K562 (cell line): ENCODE results near the gene KLHL41. TPM values are rescaled to one million over a fixed set of nuclear protein-coding genes. Genes with fewer than 3 reads are reported as not detected.
A peak's percentile ranks its signal among the peaks of the same experiment; 100 is the strongest.

Source experiments
- ATF1 ChIP-seq, 2 experiments: fragments of 450-650 bp in 1 of 2; IDR thresholded peaks; 2 replicates each; pipeline ENCODE4 v1.6.1; 2016; ENCODE audit warnings: missing compliant biosample characterization in 1 of 2, missing genetic modification characterization in 1 of 2
- DACH1 ChIP-seq: fragments of 450-650 bp; IDR thresholded peaks from 2 replicates; pipeline ENCODE4 v1.6.1; 2018; ENCODE audit not compliant: partially characterized antibody
- DMBX1 ChIP-seq: fragments of 250-450 bp; sonication (Bioruptor Pico); IDR thresholded peaks from 2 replicates; pipeline ENCODE4 v1.8.0; 2022; ENCODE audit warnings: inconsistent platforms, mild to moderate bottlenecking, moderate library complexity, borderline replicate concordance
- DNMT1 ChIP-seq: fragments of 450-650 bp; IDR thresholded peaks from 2 replicates; pipeline ENCODE4 v1.6.1; 2016; ENCODE audit warnings: antibody characterized with exemption, mild to moderate bottlenecking
- E2F4 ChIP-seq: sonication (generic); formaldehyde crosslinking; IDR thresholded peaks from 2 replicates; pipeline ENCODE4 v1.8.0; 2022; ENCODE audit warnings: mild to moderate bottlenecking, low read depth, missing genetic modification reagents
- EHMT2 ChIP-seq: fragments of 450-650 bp; IDR thresholded peaks from 2 replicates; pipeline ENCODE4 v1.6.1; 2018; ENCODE audit warnings: antibody characterized with exemption
- ELF2 ChIP-seq: fragments of 250-450 bp; sonication (Bioruptor Pico); IDR thresholded peaks from 2 replicates; pipeline ENCODE4 v1.5.0; 2021; ENCODE audit warnings: mild to moderate bottlenecking
- ETV5 ChIP-seq: sonication (generic); formaldehyde crosslinking; IDR thresholded peaks from 2 replicates; pipeline ENCODE4 v1.4.0; 2020; ENCODE audit warnings: low read depth, mild to moderate bottlenecking, missing genetic modification reagents
- FOXK1 ChIP-seq: sonication (generic); formaldehyde crosslinking; IDR thresholded peaks from 2 replicates; pipeline ENCODE4 v1.8.0; 2022; ENCODE audit warnings: missing genetic modification reagents, mild to moderate bottlenecking, borderline replicate concordance
- KDM4B ChIP-seq, 2 experiments: fragments of 450-650 bp in 1 of 2; sonication (generic) in 1 of 2; IDR thresholded peaks; 2 replicates each; pipeline ENCODE4 v1.6.1; 2016 to 2017; ENCODE audit warnings: borderline replicate concordance in 2 of 2, antibody characterized with exemption in 1 of 2, low read depth in 1 of 2, mild to moderate bottlenecking in 1 of 2
- KLF1 ChIP-seq: fragments of 450-650 bp; IDR thresholded peaks from 2 replicates; pipeline ENCODE4 v1.6.1; 2016; ENCODE audit warnings: missing genetic modification characterization, missing compliant biosample characterization
- MBD1 ChIP-seq: fragments of 250-450 bp; sonication (Bioruptor Pico); IDR thresholded peaks from 2 replicates; pipeline ENCODE4 v1.8.0; 2022; ENCODE audit warnings: inconsistent platforms
- MEF2A ChIP-seq: IDR thresholded peaks from 2 replicates; pipeline ENCODE4 v1.6.1; 2011; ENCODE audit warnings: low read depth, mild to moderate bottlenecking, low read length, moderate library complexity; ENCODE audit not compliant: control insufficient read depth
- MXI1 ChIP-seq: IDR thresholded peaks from 2 replicates; pipeline ENCODE4 v1.6.1; 2011; ENCODE audit warnings: low read depth, mild to moderate bottlenecking, improper control_type of control experiment, low read length
- NCOA4 ChIP-seq: fragments of 450-650 bp; IDR thresholded peaks from 2 replicates; pipeline ENCODE4 v1.6.1; 2018; ENCODE audit warnings: mild to moderate bottlenecking; ENCODE audit not compliant: partially characterized antibody
- NCOR1 ChIP-seq: fragments of 450-650 bp; IDR thresholded peaks from 2 replicates; pipeline ENCODE4 v1.6.1; 2016; ENCODE audit warnings: mild to moderate bottlenecking, moderate library complexity
- RBFOX2 ChIP-seq: fragments of 200-400 bp; formaldehyde crosslinking; IDR thresholded peaks from 2 replicates; pipeline ENCODE4 v1.6.1; 2017; ENCODE audit warnings: low read depth, mild to moderate bottlenecking, low read length, moderate library complexity
- SMAD3 ChIP-seq: fragments of 450-650 bp; formaldehyde crosslinking; conservative IDR thresholded peaks from 2 replicates; pipeline ENCODE4 v1.4.0; 2020; ENCODE audit warnings: mild to moderate bottlenecking
- TAF7 ChIP-seq: fragments of 450-650 bp; IDR thresholded peaks from 2 replicates; pipeline ENCODE4 v1.6.1; 2016; ENCODE audit warnings: missing genetic modification characterization, missing compliant biosample characterization
- TAL1 ChIP-seq: fragments of 450-650 bp; IDR thresholded peaks from 2 replicates; pipeline ENCODE4 v1.6.1; 2016; ENCODE audit warnings: mild to moderate bottlenecking
- XRCC5 ChIP-seq: fragments of 200-400 bp; formaldehyde crosslinking; IDR thresholded peaks from 2 replicates; pipeline ENCODE4 v1.6.1; 2017; ENCODE audit warnings: low read depth, mild to moderate bottlenecking, low read length
- ZBTB26 ChIP-seq: fragments of 450-650 bp; formaldehyde crosslinking; IDR thresholded peaks from 2 replicates; pipeline ENCODE4 v1.4.0; 2022; ENCODE audit warnings: missing genetic modification characterization
- ZFP30 ChIP-seq: fragments of 250-450 bp; sonication (Bioruptor Pico); IDR thresholded peaks from 2 replicates; pipeline ENCODE4 v1.8.0; 2022; ENCODE audit warnings: moderate library complexity, mild to moderate bottlenecking, inconsistent platforms, borderline replicate concordance
- ZNF445 ChIP-seq: fragments of 250-450 bp; sonication (Bioruptor Pico); IDR thresholded peaks from 2 replicates; pipeline ENCODE4 v1.4.0; 2020; ENCODE audit warnings: low read depth, mild to moderate bottlenecking, moderate library complexity
- ZNF764 ChIP-seq: fragments of 250-450 bp; sonication (Bioruptor Pico); IDR thresholded peaks from 2 replicates; pipeline ENCODE4 v1.4.0; 2020; ENCODE audit warnings: low read depth, mild to moderate bottlenecking, moderate library complexity
- ZNF780A ChIP-seq: fragments of 250-450 bp; sonication (Bioruptor Pico); IDR thresholded peaks from 2 replicates; pipeline ENCODE4 v1.5.0; 2021; ENCODE audit warnings: mild to moderate bottlenecking
- polyA plus RNA-seq, 8 experiments: library from polyadenylated mRNA; depleted of rRNA in 4 of 8; stranded (reverse) in 5 of 8; unstranded in 3 of 8; fragments of >200 nt; fragmentation: Nextera tagmentation in 2 of 8; fragmentation: Illumina TruSeq in 1 of 8; extraction: Ambion mirVana in 2 of 8; extraction: Trizol in 1 of 8; gene quantifications; 2 replicates each; pipeline versions ENCODE4 v1.2.1 to v1.2.3, GENCODE V29; 2011 to 2014; ENCODE audit warnings: inconsistent platforms in 1 of 8, missing spikeins in 1 of 8
- total RNA-seq, 7 experiments: library from RNA; depleted of rRNA in 6 of 7; stranded (reverse); fragments of >200 nt in 6 of 7; fragmentation: Illumina TruSeq in 2 of 7; extraction: Trizol in 2 of 7; gene quantifications; 2 replicates each; pipeline versions ENCODE4 v1.2.1 to v1.2.3, GENCODE V29; 2011 to 2021; ENCODE audit warnings: low replicate concordance in 1 of 7

KLHL41 gene
- total and polyA plus RNA-seq, 9 of the 15 experiments (the other 6 are each of a cell fraction or from before 2014, with no cell fraction given), result 0.05 to 1.5 (median 0.09) TPM

GRCh38 chr2:169509955-169510354 lies 453 bp downstream of the KLHL41 start (continued):
- TF ChIP-seq KDM4B (IDR thresholded peaks at IDR 0.05; ENCODE audit: borderline replicate concordance in 2 of 2, low read depth in 1 of 2), result no peak
- no peak for TF ChIP-seq SMAD3
- no peak for TF ChIP-seq MBD1 (CRISPR knock-in tag)
- peak; percentile 35; the same call in 1 of the 2 replicates for TF ChIP-seq NCOR1
- no peak for TF ChIP-seq DNMT1
- no peak for TF ChIP-seq TAF7 (tag)
- TF ChIP-seq DACH1, result no peak
- no peak for TF ChIP-seq EHMT2
- no peak for TF ChIP-seq MXI1
- TF ChIP-seq ATF1 (CRISPR knock-in tag; IDR thresholded peaks at IDR 0.05), result no peak
- no peak for TF ChIP-seq ATF1 (tag; IDR thresholded peaks at IDR 0.05)
- no peak for TF ChIP-seq ZNF764 (CRISPR knock-in tag)
- no peak for TF ChIP-seq ZNF780A (CRISPR knock-in tag)
- TF ChIP-seq ZFP30 (CRISPR knock-in tag), result no peak
- TF ChIP-seq DMBX1 (CRISPR knock-in tag), result no peak
- TF ChIP-seq RBFOX2, result no peak
- TF ChIP-seq E2F4 (CRISPR knock-in tag), result no peak
- peak; percentile 20; the same call in 1 of the 2 replicates for TF ChIP-seq TAL1
- no peak for TF ChIP-seq ZNF445
- no peak for TF ChIP-seq MEF2A
- TF ChIP-seq FOXK1 (CRISPR knock-in tag), result no peak
- TF ChIP-seq ETV5 (CRISPR knock-in tag), result no peak
- TF ChIP-seq KLF1 (tag), result no peak
- TF ChIP-seq XRCC5, result no peak
- no peak for TF ChIP-seq ELF2 (CRISPR knock-in tag)
- no peak for TF ChIP-seq ZBTB26
- no peak for TF ChIP-seq NCOA4
